GM12801 (cell line): ENCODE data around the gene PIGBOS1.

Source experiments
- CTCF ChIP-seq: IDR thresholded peaks from one replicate; pipeline ENCODE4 v1.5.1; 2011; ENCODE audit warnings: control low read depth; ENCODE audit not compliant: insufficient read length; ENCODE audit errors: extremely low read depth

Gene PIGBOS1

DNA sequence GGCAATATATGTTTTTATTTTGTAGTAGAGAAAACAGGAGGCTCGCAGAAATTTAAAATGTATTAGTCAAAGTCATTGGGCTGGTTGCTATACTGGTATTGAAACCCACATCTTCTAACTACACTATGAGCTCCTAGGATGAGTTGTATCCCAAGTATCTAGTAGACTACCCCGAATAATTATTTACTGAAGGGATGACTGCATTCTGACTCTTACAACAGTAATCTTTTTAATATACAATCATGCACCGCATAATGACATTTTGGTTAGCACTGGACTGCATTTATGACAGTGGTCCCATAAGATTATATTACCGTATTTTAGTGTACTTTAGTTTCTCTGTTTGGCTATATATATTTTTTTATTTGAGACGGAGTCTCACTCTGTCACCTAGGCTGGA lies 15.4 kb upstream of the PIGBOS1 start:
- no peak for TF ChIP-seq CTCF

DNA sequence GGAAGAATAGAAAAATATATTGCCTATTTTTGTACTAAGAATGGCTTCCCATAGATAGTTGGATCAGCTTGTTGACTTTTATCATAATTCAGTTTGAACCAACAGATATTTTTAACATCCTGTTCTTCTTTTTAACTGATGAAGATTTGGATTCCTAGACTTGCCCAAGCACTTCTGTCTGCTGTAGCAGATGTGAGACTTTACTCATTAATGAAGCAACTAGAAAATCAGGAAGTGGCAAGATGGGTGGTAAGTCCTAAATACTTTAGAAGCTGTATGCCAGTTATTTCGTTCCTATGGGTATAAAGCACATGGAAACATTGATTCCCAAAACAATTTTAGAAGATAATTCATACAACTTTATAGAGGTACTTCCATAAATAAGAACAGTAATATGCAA lies 8.5 kb upstream of the PIGBOS1 start:
- TF ChIP-seq CTCF = no peak

DNA sequence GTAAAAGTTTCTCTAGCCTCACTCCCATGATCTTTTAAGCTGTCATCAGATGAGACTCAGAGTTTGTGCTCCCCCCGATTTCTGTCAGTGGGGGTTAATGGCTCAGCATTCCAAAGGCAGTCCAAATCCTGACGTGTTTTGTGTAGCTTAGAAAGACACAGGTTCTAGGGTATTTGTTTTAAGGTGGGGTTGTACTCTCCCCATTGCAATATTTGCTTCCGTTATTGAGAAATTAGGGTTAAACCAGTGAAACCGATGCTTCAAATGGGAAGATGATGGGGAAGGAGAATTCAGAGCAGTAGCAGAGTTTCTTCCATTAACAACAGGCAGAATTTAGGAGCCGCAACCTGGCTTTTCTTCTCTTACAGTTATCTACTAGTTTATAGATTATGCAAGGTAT lies 3.5 kb upstream of the PIGBOS1 start:
- TF ChIP-seq CTCF = no peak

GRCh38 chr15:55320963-55321362 lies 2.0 kb upstream of the PIGBOS1 start:
- no peak for TF ChIP-seq CTCF

DNA sequence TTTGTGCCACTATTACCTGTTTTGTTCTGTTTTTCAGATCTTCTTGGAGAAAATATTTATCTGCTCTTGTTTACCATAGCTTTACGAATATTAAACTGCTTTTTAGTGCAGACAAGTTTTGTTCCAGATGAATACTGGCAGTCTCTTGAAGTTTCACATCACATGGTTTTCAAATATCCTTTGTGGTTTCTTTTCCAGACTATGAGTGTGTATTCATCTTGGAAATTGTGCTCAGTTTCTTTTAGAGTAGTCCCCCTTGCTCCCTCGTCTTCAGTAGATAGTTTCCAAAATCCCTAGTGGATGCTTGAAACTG lies 1.3 kb upstream of the PIGBOS1 start:
- TF ChIP-seq CTCF = no peak

- TF ChIP-seq CTCF = no peak
These were observed 764 bp upstream of the PIGBOS1 start for GRCh38 chr15:55319537-55320237.

- no peak for TF ChIP-seq CTCF
These were observed 21.6 kb downstream of the PIGBOS1 start for GRCh38 chr15:55297315-55297714.
